ENCODE data around the gene PLCH2. TPM values are rescaled to one million over a fixed set of nuclear protein-coding genes. Genes with fewer than 3 reads are reported as not detected.

Gene PLCH2
- total and polyA plus RNA-seq, 7 donors: 0.04 to 0.60 (median 0.09) TPM; not detected in 1

GRCh38 chr1:2553871-2554620, 78.0 kb downstream of the PLCH2 start:
- intact Hi-C loops (cut with DNase I): no loop called here
- no peak for ATAC-seq
- no peak overlapping the region for H3K27ac ChIP-seq

GRCh38 chr1:2554621-2555387, 78.7 kb downstream of the PLCH2 start:
- H3K9me3 ChIP-seq: no peaks in the 10 kb centered on the region
- no peak overlapping the region for H3K4me3 ChIP-seq
- TF ChIP-seq CTCF (IDR thresholded peaks at IDR 0.05): no peak
- no peaks in the 10 kb centered on the region for H3K4me1 ChIP-seq
- peak overlapping the region; percentile 74 for H3K27ac ChIP-seq
- 44 to 54% (median 50%) methylated on average over 18 to 19 of the region's 19 CpGs for WGBS, 3 donors
- DNase-seq (no peak), ATAC-seq (no peak)
- intact Hi-C loops (cut with DNase I): no loop called here
- peaks cover 0 to 7% (median 3%) of the 10 kb centered on the region in 3 donors for H3K27me3 ChIP-seq (ENCODE audit: insufficient read depth in 3 of 3, low read length in 2 of 3)
- no peaks in the 10 kb centered on the region for H3K36me3 ChIP-seq (ENCODE audit: insufficient read depth in 1 of 2, low read depth in 1 of 2)

More at GRCh38 chr1:2553871-2554620, 78.0 kb downstream of the PLCH2 start:
- Histone ChIP-seq H3K4me3 (no peak overlapping the region), H3K9me3 (no peaks in the 10 kb centered on the region), H3K4me1 (no peaks in the 10 kb centered on the region), H3K36me3 (ENCODE audit: insufficient read depth in 1 of 2, low read depth in 1 of 2) (no peaks in the 10 kb centered on the region), H3K27me3 (ENCODE audit: insufficient read depth in 3 of 3, low read length in 2 of 3) (peaks cover 0 to 7% (median 3%) of the 10 kb centered on the region in 3 donors)
- no peak for DNase-seq
- TF ChIP-seq CTCF (IDR thresholded peaks at IDR 0.05): no peak
- WGBS, 3 donors: 79 to 83% (median 83%) methylated on average over 24 to 30 of the region's 30 CpGs

Other genes with a start within 250 kb of the PLCH2 start
- 10 to 100 TPM; 21.4 to 32.1 (median 30.3) TPM for gene SKI, start 248.0 kb upstream of the PLCH2 start, total RNA-seq
- 10 to 100 TPM in 2 of 3 donors, 1 to 10 TPM in 1; 7.7 to 20.9 (median 18.3) TPM for gene SKI, start 248.0 kb upstream of the PLCH2 start, polyA plus RNA-seq
- gene MORN1, start 84.7 kb upstream of the PLCH2 start, total RNA-seq: 1 to 10 TPM; 3.6 to 6.3 (median 4.5) TPM
- 1 to 10 TPM; 1.2 to 7.3 (median 3.1) TPM for gene MORN1, start 84.7 kb upstream of the PLCH2 start, polyA plus RNA-seq
- 10 to 100 TPM; 71.1 to 97.6 (median 86.7) TPM for gene RER1, start 84.4 kb upstream of the PLCH2 start, total RNA-seq
- 100 to 1,000 TPM in 1 of 3 donors, 10 to 100 TPM in 2; 68.8 to 119 (median 91.3) TPM for gene RER1, start 84.4 kb upstream of the PLCH2 start, polyA plus RNA-seq
- gene PEX10, start 63.7 kb upstream of the PLCH2 start, total RNA-seq: 10 to 100 TPM; 14.1 to 19.7 (median 17.1) TPM
- 10 to 100 TPM; 12.6 to 18.4 (median 16.2) TPM for gene PEX10, start 63.7 kb upstream of the PLCH2 start, polyA plus RNA-seq
- gene PANK4, start 50.3 kb downstream of the PLCH2 start, total RNA-seq: 10 to 100 TPM; 29.0 to 45.1 (median 35.3) TPM
- gene PANK4, start 50.3 kb downstream of the PLCH2 start, polyA plus RNA-seq: 10 to 100 TPM; 30.3 to 32.4 (median 31.9) TPM
- under 1 TPM; 0.18 to 0.77 (median 0.45) TPM for gene HES5, start 54.0 kb downstream of the PLCH2 start, total RNA-seq
- gene HES5, start 54.0 kb downstream of the PLCH2 start, polyA plus RNA-seq: under 1 TPM in 2 of 3 donors, not detected in 1; 0.13 to 0.14 TPM
- gene TNFRSF14, start 80.1 kb downstream of the PLCH2 start, total RNA-seq: 10 to 100 TPM in 2 of 4 donors, 1 to 10 TPM in 2; 6.2 to 10.6 (median 8.9) TPM
- 10 to 100 TPM in 1 of 3 donors, 1 to 10 TPM in 2; 6.6 to 10.8 (median 8.2) TPM for gene TNFRSF14, start 80.1 kb downstream of the PLCH2 start, polyA plus RNA-seq
- gene PRXL2B, start 110.5 kb downstream of the PLCH2 start, total RNA-seq: 1 to 10 TPM in 3 of 4 donors, under 1 TPM in 1; 0.97 to 3.9 (median 3.1) TPM
- gene PRXL2B, start 110.5 kb downstream of the PLCH2 start, polyA plus RNA-seq: 1 to 10 TPM; 1.8 to 3.0 (median 2.6) TPM
- gene MMEL1, start 156.7 kb downstream of the PLCH2 start, total RNA-seq: under 1 TPM in 2 of 4 donors, not detected in 2; 0.58 to 0.89 TPM
- gene MMEL1, start 156.7 kb downstream of the PLCH2 start, polyA plus RNA-seq: under 1 TPM; 0.08 to 0.21 (median 0.16) TPM

All from psoas muscle (tissue), 8 donors.